H1 (cell line): ENCODE data around the gene LRTM2. TPM values are rescaled to one million over a fixed set of nuclear protein-coding genes. Genes with fewer than 3 reads are reported as not detected.

Experiments used
- CTCF ChIA-PET: fragments of 300-600 bp; sonication (Branson Sonifier 250); formaldehyde crosslinking; loops from one replicate; lab custom pipeline; 2021; ENCODE audit not compliant: partially characterized antibody; lab: Charles Lee
- POLR2A ChIA-PET: fragments of 300-600 bp; sonication (Branson Sonifier 250); formaldehyde crosslinking; loops from one replicate; lab custom pipeline; 2021; ENCODE audit warnings: inconsistent platforms; ENCODE audit not compliant: partially characterized antibody; lab: Charles Lee
- DNase-seq, 2 experiments: peaks; one replicate each; pipeline versions ENCODE4 v3.0.0 to v3.0.0-alpha.2; 2010 to 2022; ENCODE audit warnings: low spot score in 2 of 2, low read depth in 1 of 2, mixed read lengths in 1 of 2
- FAIRE-seq: peaks from 2 replicates; lab custom pipeline; 2011; peaks lifted over from hg19 to GRCh38; lab: Jason Lieb, UNC
- H2AFZ ChIP-seq: 2 replicates; pipeline ENCODE4 v1.8.1; 2012; ENCODE audit warnings: low read length, inconsistent platforms
- H2AK5ac ChIP-seq: 2 replicates; pipeline ENCODE4 v1.6.1; 2013; ENCODE audit warnings: low read depth, low read length
- H2BK120ac ChIP-seq: replicated peaks from 2 replicates; pipeline ENCODE3; 2013; ENCODE audit warnings: low read depth, low read length, inconsistent platforms
- H2BK12ac ChIP-seq: 2 replicates; pipeline ENCODE4 v1.6.1; 2013; ENCODE audit warnings: low read depth, low read length
- H2BK15ac ChIP-seq: 2 replicates; pipeline ENCODE4 v1.6.1; 2013; ENCODE audit warnings: low read length
- H2BK20ac ChIP-seq: 2 replicates; pipeline ENCODE4 v1.6.1; 2013; ENCODE audit warnings: low read length
- H2BK5ac ChIP-seq: 2 replicates; pipeline ENCODE4 v1.6.1; 2013; ENCODE audit warnings: low read depth, low read length
- H3K14ac ChIP-seq: 2 replicates; pipeline ENCODE4 v1.6.1; 2013; ENCODE audit warnings: inconsistent platforms; ENCODE audit not compliant: insufficient read length
- H3K18ac ChIP-seq: 2 replicates; pipeline ENCODE4 v1.6.1; 2013; ENCODE audit warnings: low read length; ENCODE audit errors: extremely low read depth
- H3K23ac ChIP-seq: 2 replicates; pipeline ENCODE4 v1.6.1; 2013; ENCODE audit warnings: inconsistent platforms; ENCODE audit not compliant: insufficient read length
- H3K23me2 ChIP-seq: 2 replicates; pipeline ENCODE4 v1.6.1; 2013; ENCODE audit warnings: low read depth, low read length
- H3K27ac ChIP-seq: 2 replicates; pipeline ENCODE4 v1.6.1; 2011; ENCODE audit warnings: low read depth, low read length, inconsistent platforms
- H3K27me3 ChIP-seq, 4 experiments: replicated peaks in 1 of 4; 1 replicate in 1 of 4; 2 replicates in 3 of 4; pipeline versions ENCODE4 v1.6.1 to v1.8.1; 2011 to 2013; ENCODE audit warnings: low read length in 3 of 4, mild to moderate bottlenecking in 3 of 4, inconsistent platforms in 2 of 4, mixed read lengths in 2 of 4, moderate library complexity in 1 of 4; ENCODE audit not compliant: control insufficient read depth in 3 of 4, insufficient read depth in 3 of 4; ENCODE audit errors: extremely low read depth in 1 of 4
- H3K36me3 ChIP-seq, 4 experiments: 2 replicates each; pipeline versions ENCODE4 v1.6.1 to v1.8.1; 2011 to 2013; ENCODE audit warnings: mild to moderate bottlenecking in 4 of 4, low read length in 3 of 4, moderate library complexity in 2 of 4, control low read depth in 1 of 4, inconsistent platforms in 1 of 4; ENCODE audit not compliant: insufficient read depth in 4 of 4, control insufficient read depth in 2 of 4
- H3K4ac ChIP-seq: replicated peaks from 2 replicates; pipeline ENCODE3; 2013; ENCODE audit warnings: low read length, low read depth, mixed read lengths, inconsistent platforms; ENCODE audit not compliant: insufficient read length
- H3K4me1 ChIP-seq, 4 experiments: replicated peaks in 1 of 4; 1 replicate in 1 of 4; 2 replicates in 3 of 4; pipeline versions ENCODE4 v1.6.1 to v1.8.1; 2011 to 2013; ENCODE audit warnings: low read length in 3 of 4, inconsistent platforms in 2 of 4, mixed read lengths in 1 of 4; ENCODE audit not compliant: insufficient read depth in 4 of 4, control insufficient read depth in 3 of 4
- H3K4me2 ChIP-seq, 2 experiments: 2 replicates each; pipeline versions ENCODE4 v1.6.1 to v1.8.1; 2011 to 2013; ENCODE audit warnings: low read depth in 2 of 2, low read length in 2 of 2, control low read depth in 1 of 2, inconsistent platforms in 1 of 2, mild to moderate bottlenecking in 1 of 2; ENCODE audit not compliant: insufficient read depth in 1 of 2
- H3K4me3 ChIP-seq, 4 experiments: fragments of 200-600, 300-600 bp in 1 of 4; sonication (generic), shearing (Covaris generic), sonication (Bioruptor Twin) in 1 of 4; 2 replicates each; pipeline versions ENCODE4 v1.5.1 to v1.8.1; 2011 to 2016; ENCODE audit warnings: low read length in 4 of 4, low read depth in 3 of 4, control low read depth in 2 of 4, inconsistent platforms in 2 of 4, mild to moderate bottlenecking in 2 of 4, mixed read lengths in 1 of 4, moderate library complexity in 1 of 4; ENCODE audit not compliant: insufficient read depth in 2 of 4; ENCODE audit errors: extremely low read depth in 1 of 4
- H3K56ac ChIP-seq: replicated peaks from 2 replicates; pipeline ENCODE3; 2013; ENCODE audit warnings: low read depth, mild to moderate bottlenecking, mixed read lengths, low read length, inconsistent platforms; ENCODE audit not compliant: insufficient read length
- H3K79me1 ChIP-seq: 2 replicates; pipeline ENCODE4 v1.6.1; 2013; ENCODE audit warnings: low read depth, low read length, control low read depth
- H3K79me2 ChIP-seq, 2 experiments: 2 replicates each; pipeline versions ENCODE4 v1.6.1 to v1.8.1; 2012 to 2013; ENCODE audit warnings: low read length in 2 of 2, mild to moderate bottlenecking in 2 of 2, inconsistent platforms in 1 of 2; ENCODE audit not compliant: insufficient read depth in 2 of 2, control insufficient read depth in 1 of 2
- H3K9ac ChIP-seq, 4 experiments: replicated peaks in 1 of 4; 1 replicate in 1 of 4; 2 replicates in 3 of 4; pipeline versions ENCODE4 v1.6.1 to v1.8.1; 2011 to 2013; ENCODE audit warnings: low read depth in 3 of 4, low read length in 3 of 4, control low read depth in 2 of 4, mild to moderate bottlenecking in 2 of 4, moderate library complexity in 2 of 4, inconsistent platforms in 1 of 4; ENCODE audit errors: extremely low read depth in 1 of 4
- H3K9me3 ChIP-seq, 2 experiments: 2 replicates each; pipeline versions ENCODE4 v1.6.1 to v1.8.1; 2012 to 2013; ENCODE audit warnings: mild to moderate bottlenecking in 2 of 2, moderate library complexity in 2 of 2, control low read depth in 1 of 2, inconsistent platforms in 1 of 2, low read depth in 1 of 2, low read length in 1 of 2, mixed read lengths in 1 of 2; ENCODE audit not compliant: insufficient read depth in 2 of 2
- H4K20me1 ChIP-seq, 2 experiments: replicated peaks in 1 of 2; 2 replicates each; pipeline versions ENCODE3 to v1.8.1; 2011 to 2013; ENCODE audit warnings: inconsistent platforms in 2 of 2, low read length in 2 of 2, mild to moderate bottlenecking in 1 of 2; ENCODE audit not compliant: insufficient read depth in 2 of 2, control insufficient read depth in 1 of 2
- H4K5ac ChIP-seq: 2 replicates; pipeline ENCODE4 v1.6.1; 2013; ENCODE audit warnings: low read length, low read depth, mixed read lengths, inconsistent platforms; ENCODE audit not compliant: insufficient read length
- H4K8ac ChIP-seq: 2 replicates; pipeline ENCODE4 v1.8.0; 2013; ENCODE audit warnings: mild to moderate bottlenecking, moderate library complexity, low read length, inconsistent platforms; ENCODE audit not compliant: insufficient read depth; ENCODE audit errors: extremely low read depth
- H4K91ac ChIP-seq: replicated peaks from 2 replicates; pipeline ENCODE3; 2013; ENCODE audit warnings: low read length, mixed read lengths, inconsistent platforms; ENCODE audit not compliant: insufficient read length
- FOSL1 ChIP-seq: IDR thresholded peaks from 2 replicates; pipeline ENCODE4 v1.6.1; 2011; ENCODE audit warnings: mild to moderate bottlenecking, low read depth, low read length, moderate library complexity; ENCODE audit not compliant: insufficient read depth
- HDAC2 ChIP-seq, 2 experiments: fragments of 300-600 bp in 1 of 2; sonication (generic) in 1 of 2; IDR thresholded peaks; 2 replicates each; pipeline ENCODE4 v1.6.1; 2011 to 2012; ENCODE audit warnings: low read depth in 2 of 2, low read length in 2 of 2, mild to moderate bottlenecking in 2 of 2, moderate library complexity in 2 of 2, borderline replicate concordance in 1 of 2, inconsistent platforms in 1 of 2
- WGBS, 2 experiments: shearing (Covaris generic) in 1 of 2; methylation state at CpG; one replicate each; pipeline versions ENCODE4 v1.1.6 to v1.1.7; 2013 to 2015; ENCODE audit warnings: low lambda C conversion rate in 2 of 2, mixed read lengths in 2 of 2, inconsistent platforms in 1 of 2, low coverage in 1 of 2, missing lambda C conversion rate in 1 of 2; ENCODE audit not compliant: insufficient replicate concordance in 2 of 2, insufficient coverage in 1 of 2, insufficient read length in 1 of 2; ENCODE audit errors: extremely low coverage in 1 of 2, missing lambda C conversion rate in 1 of 2; 5-methylcytosine and 5-hydroxymethylcytosine counted together
- polyA plus RNA-seq, 7 experiments: library from polyadenylated mRNA; depleted of rRNA in 3 of 7; stranded (reverse) in 5 of 7; unstranded in 2 of 7; fragments of >200 nt in 5 of 7; fragments of 200-250 nt in 2 of 7; gene quantifications; 1 replicate in 5 of 7; 2 replicates in 1 of 7; 4 replicates in 1 of 7; pipeline versions ENCODE4 v1.2.1 to v1.2.3, GENCODE V29; 2011 to 2013; ENCODE audit warnings: missing spikeins in 2 of 7, mixed read lengths in 2 of 7
- total RNA-seq: library from RNA; stranded (reverse); fragmentation: NEBNext Ultra II Directional; extraction: Animal tissue kit (Norgen Biotek cat#: 25700); gene quantifications from 2 replicates; pipeline ENCODE4 v1.2.1, GENCODE V29; 2021

LRTM2 gene
- total and polyA plus RNA-seq, 2 of the 8 experiments (the other 6 are each of a cell fraction or from before 2014, with no cell fraction given): 0.06 TPM; not detected in 1

- Histone ChIP-seq H4K5ac (no peak overlapping the region), H2BK15ac (no peak overlapping the region), H3K9ac (no peak overlapping the region), H4K20me1 (no peaks in the 10 kb centered on the region), H2AK5ac (no peak overlapping the region), H3K79me2 (no peaks in the 10 kb centered on the region), H4K91ac (no peak overlapping the region), H3K56ac (no peak overlapping the region), H3K79me1 (no peaks in the 10 kb centered on the region), H3K14ac (no peak overlapping the region), H2BK20ac (no peak overlapping the region), H3K27me3 (no peaks in the 10 kb centered on the region), H3K4me3 (no peak overlapping the region), H3K23me2 (no peaks in the 10 kb centered on the region), H3K23ac (no peak overlapping the region), H3K4me2 (no peak overlapping the region), H3K27ac (no peak overlapping the region), H2BK5ac (no peak overlapping the region), H3K9me3 (no peaks in the 10 kb centered on the region; a peak in 1 of 4 replicates), H4K8ac (no peak overlapping the region), H3K36me3 (no peaks in the 10 kb centered on the region), H3K4me1 (no peaks in the 10 kb centered on the region), H3K18ac (no peak overlapping the region), H2AFZ (no peak overlapping the region), H2BK120ac (no peak overlapping the region), H2BK12ac (no peak overlapping the region), H3K4ac (no peak overlapping the region)
- no peak for DNase-seq
- TF ChIP-seq HDAC2 (IDR thresholded peaks at IDR 0.05; ENCODE audit: borderline replicate concordance in 1 of 2, low read depth in 2 of 2, low read length in 2 of 2) (no peak), FOSL1 (no peak)
- FAIRE-seq: no peak
- ChIA-PET CTCF (no interaction called here), POLR2A (no interaction called here)
- WGBS, 2 experiments: 95% methylated on average over 8 of the region's 9 CpGs; no CpG with 5 or more reads in 1 of the 2 experiments
Measured at GRCh38 chr12:1884651-1885050, 64.3 kb downstream of the LRTM2 start.
